HG02870 (cell line): ENCODE data around the gene TSPAN9.
A peak's percentile ranks its signal among the peaks of the same experiment; 100 is the strongest.
"Not testable (repeated sequence)": the region's sequence is repeated elsewhere in the genome, so short reads cannot be mapped to it uniquely, and the experiment has no call there.

Source experiments
- ATAC-seq: cut with Tn5 transposase; IDR thresholded peaks from one replicate; pipeline ENCODE4 v1.9.1; 2021; ENCODE audit warnings: mild to moderate bottlenecking, moderate library complexity; ENCODE audit not compliant: unreplicated experiment

Gene TSPAN9

DNA sequence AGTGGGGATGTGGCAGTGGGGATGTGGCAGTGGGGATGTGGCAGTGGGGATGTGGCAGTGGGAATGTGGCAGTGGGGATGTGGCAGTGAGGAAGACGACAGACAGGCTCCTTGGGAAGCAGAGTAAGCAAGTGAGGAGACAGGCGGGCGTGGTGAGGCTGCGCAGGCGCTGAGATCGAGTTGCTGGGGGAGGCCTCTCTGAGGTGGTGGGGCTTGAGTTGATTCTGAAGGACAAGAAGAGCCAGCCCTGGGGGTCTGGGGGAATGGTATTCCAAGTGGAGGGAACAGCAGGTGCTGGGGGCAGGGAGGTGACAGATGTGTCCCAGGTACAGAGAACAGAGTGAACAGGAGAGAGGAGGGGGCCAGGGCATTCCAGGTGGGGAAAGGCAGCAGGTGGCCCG lies 33.8 kb upstream of the TSPAN9 start:
- ATAC-seq, result no peak

DNA sequence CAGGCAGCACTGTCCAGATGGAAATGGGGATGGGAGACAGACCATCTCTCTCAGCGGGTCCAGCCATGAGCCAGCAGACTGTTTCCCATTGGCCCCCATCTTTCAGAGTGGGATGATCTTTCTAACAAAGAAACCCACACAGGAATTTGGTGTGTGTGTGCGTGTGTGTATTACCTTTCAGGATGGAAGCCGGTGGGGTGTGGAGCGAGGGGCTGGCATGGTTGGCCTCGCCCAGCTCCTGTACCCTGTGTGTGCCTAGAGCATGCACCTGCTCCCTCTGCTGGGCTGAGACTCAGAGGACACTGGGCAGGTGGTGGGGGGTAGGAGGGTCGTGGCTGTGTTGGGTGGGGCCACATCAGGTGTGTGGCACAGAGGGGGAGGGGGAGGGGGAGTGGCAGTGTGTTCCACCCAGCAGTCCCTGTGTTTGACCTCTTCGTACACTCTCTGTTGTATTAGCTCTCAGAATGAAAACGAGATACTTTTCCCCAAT lies 33.0 kb upstream of the TSPAN9 start:
- ATAC-seq, result no peak

- ATAC-seq, result no peak
These were observed 31.7 kb upstream of the TSPAN9 start for GRCh38 chr12:3045494-3045893.

DNA sequence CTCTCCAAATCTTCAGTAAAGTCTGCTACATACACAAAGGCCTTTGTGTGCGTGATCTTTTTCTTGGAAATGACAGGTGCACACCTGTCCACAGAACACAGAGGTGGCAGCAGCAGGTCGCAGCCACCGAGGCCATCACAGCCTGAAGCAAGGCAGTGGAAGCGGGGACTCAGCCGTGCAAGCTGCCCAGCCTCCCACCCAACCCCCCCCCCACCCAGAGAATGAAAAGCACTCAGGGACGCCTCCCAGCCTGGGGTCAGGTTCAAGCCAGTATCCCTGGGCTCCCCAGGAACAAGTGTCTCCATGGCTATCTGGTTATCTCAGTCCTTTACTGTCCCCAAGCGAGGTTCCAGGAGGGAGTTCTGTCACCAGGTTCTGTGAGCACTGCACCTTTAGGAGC lies 31.2 kb upstream of the TSPAN9 start:
- ATAC-seq, result no peak

DNA sequence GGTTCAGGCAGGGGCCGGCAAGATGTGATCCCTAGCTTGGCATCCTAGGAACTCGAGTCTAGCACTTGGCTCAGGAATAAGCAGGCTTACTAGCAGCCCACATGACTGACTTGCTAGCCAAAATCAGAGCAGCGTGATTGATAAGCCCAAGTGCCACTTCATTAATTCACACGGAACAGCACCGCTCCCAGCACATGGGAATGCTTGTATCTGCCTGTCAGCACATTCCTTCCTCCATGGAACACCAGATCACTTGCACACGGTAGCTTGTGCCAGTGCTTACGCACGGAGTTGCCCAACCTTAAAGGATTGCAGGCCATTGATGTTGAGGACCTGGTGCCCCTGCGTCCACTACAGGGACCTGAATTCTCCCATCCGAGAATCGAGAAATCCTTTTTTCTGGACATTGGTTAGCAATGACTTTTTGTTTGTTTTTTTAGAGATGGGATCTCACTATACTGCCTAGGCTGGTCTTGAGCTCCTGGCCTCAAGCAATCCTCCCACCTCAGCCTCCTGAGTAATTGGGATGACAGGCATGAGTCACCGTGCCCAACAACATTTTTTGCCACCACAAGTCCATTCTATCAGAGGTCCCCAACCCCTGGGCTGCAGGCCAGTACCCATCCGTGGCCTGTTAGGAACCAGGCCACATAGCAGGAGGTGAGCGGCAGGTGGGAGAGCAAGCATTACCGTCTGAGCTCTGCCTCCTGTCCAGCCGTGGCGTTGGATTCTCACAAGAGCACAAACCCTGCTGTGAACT lies 30.6 kb upstream of the TSPAN9 start:
- no peak for ATAC-seq

GRCh38 chr12:3047961-3048360 lies 29.2 kb upstream of the TSPAN9 start:
- no peak for ATAC-seq

DNA sequence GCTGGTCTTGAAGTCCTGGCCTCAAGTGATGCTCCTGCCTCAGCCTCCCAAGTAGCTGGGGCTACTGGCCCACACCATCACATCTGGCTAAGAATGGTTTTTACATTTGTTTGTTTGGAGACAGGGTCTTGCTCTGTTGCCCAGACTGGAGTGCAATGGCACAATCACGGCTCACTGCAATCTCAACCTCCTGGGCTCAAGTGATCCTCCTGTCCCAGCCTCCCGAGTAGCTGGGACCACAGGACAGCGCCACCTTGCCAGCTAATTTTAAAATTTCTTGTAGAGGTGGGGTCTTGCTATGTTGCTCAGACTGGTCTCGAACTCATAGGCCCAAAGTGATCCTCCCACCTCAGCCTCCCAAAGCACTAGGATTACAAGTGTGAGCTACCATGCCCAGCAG lies 28.6 kb upstream of the TSPAN9 start:
- ATAC-seq, result no peak

- no peak for ATAC-seq
These were observed 28.0 kb upstream of the TSPAN9 start for GRCh38 chr12:3049176-3049575.

DNA sequence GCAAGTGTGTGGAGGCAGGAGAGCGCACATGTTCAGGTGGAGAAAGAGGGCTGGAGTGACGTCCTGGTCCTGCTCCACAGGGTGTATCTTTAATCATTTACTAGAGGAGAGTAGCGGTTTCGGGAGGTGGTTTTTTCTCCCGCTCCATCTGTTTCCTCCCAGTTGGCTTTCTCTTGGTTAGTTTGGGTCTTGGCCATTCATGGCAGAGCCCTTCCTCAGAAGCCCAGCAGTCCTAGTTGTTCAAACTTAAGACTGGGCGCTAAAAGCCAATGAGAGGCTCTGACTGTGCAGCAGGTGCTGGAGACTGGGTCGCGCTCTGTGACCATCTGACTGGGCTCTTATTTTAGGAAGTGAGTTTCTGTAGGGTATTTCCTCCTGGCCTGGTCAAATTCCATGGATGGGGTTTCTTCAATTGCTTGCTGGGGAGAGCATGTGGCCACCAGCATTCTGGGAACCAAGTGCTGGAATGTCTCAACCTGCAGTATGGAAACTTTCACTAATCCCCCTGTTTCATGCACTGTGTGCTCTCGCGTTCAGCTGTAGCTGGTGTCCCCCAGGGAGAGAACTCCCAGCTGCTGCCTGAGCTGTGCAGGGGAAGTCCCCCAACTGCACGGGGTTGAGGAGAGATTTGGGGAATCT lies 27.4 kb upstream of the TSPAN9 start:
- ATAC-seq, result no peak

DNA sequence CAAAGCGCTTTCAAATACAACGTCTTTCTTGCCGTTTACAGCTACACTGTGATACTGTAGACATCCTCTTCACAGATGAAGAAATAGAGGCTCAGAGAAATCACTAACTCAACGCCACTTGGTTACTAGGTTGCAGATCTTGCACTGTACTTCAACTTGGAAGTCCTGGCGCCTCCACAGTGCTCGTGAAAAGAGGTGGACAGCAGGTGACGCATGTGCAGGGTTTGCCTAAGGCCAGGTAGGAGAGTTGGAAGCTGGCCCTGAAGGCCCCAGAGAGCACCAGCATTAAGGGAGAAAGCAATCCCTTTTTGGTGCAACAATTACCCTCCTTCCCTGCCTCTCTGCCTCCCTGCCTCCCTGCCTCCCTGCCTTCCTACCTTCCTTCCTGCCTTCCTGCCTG lies 22.8 kb upstream of the TSPAN9 start:
- no peak for ATAC-seq

DNA sequence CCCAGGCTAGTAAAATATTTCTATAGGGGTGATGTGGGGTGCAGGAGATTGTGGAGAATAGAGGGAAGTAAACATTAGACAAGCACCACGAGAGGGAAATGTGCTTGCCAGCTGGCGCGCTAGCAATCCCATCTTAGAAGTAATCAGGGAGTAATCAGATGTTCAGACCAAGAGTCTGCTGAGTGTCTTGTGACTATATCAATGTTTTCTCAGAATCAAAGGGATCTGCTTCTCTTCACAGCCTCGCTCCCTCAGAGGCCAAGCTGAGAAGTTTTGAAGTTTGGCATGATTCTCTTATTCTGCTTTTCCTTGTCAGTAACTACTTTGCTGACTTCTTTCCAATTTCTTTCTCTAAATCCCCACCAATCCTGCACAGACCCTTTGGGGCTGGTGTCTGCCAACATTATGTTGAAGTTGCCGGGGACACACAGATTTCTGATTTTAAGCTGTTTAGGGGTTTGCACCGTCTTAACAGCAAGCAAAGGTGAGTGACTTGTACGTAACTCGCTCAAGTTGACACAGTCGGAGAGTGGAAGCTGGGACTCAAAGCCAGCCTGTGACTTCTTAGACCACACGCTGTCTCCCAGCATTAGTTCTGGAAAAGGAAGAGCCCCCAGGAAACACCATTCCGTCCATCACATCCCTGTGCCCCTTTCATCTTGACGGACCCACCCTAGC lies 22.0 kb upstream of the TSPAN9 start:
- ATAC-seq, result no peak

GRCh38 chr12:3055704-3056467 lies 21.3 kb upstream of the TSPAN9 start:
- ATAC-seq, result no peak

GRCh38 chr12:3061059-3061458 lies 16.1 kb upstream of the TSPAN9 start:
- ATAC-seq, result no peak

- no peak for ATAC-seq
These were observed 15.5 kb upstream of the TSPAN9 start for GRCh38 chr12:3061501-3062215.

DNA sequence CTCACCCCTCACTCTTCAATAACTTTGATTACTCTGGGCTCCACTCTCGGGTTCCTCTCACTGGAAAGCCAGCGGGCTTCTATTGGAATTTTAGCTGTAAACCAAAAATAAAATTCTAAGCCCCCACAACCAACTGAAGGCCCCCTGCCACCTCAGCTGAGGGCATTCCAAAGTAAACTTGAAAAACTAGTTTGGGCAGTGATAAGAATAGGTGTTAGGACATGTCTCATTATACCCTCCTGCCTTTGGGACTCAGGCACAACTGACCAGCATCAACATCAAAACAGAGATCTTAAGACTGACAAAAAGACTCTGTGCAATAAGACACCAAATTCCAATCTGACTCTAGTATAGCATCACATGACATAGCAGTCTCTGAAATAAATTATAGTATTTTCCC lies 11.9 kb upstream of the TSPAN9 start:
- no peak for ATAC-seq

DNA sequence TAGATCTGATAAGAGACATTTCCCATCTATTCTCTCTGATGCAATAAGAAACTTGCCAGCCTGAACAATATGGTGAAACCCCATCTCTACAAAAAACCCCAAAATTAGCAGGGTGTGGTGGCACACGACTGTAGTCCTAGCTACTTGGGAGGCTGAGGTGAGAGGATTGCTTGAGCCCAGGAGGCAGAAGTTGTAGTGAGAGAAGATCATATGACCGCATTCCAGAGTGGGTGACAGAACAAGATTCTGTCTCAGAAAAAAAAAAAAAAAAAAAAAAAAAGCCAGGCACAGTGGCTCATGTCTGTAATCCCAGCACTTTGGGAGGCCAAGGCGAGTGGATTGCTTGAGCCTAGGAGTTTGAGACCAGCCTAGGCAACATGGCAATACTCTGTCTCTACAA lies 11.3 kb upstream of the TSPAN9 start:
- ATAC-seq, result not testable (repeated sequence)

DNA sequence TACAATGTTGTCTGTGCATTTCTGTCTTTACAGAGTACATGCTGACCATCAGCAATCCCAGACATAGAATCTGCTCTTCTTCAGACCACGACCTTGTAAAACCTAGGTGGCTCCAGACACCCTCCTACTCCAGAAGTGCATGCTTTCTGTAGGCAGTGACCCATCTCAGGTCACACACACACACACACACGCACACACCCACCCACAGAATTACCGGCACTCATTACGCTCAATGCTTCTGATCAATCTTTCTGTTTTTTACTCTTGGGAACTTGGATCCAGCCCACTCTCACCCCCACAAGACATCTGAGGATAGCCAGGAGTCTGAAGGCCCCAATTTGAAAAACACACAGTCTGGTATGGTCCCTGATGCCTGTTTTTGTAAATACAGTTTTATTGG lies 7.5 kb upstream of the TSPAN9 start:
- ATAC-seq, result no peak

GRCh38 chr12:3071107-3071506 lies 6.1 kb upstream of the TSPAN9 start:
- ATAC-seq, result no peak

DNA sequence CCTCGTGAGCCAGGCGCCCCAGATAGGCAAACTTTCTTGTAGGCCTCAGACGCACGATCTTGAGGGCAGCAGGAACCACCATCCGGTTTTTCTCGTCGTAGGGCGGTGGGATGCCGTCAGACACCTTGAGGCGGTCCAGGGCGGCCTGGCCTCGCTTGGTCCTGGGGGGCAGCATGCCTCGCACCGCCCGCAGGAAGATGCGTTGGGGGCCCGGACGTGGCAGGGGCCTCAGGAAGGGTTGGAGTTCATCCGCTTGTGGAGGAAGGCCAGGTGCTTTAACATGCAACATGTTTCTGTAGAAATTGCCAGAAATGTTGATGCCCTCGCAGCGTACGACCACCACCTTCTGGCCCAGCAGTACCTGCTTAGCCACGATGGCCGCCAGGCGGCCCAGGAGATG lies 5.5 kb upstream of the TSPAN9 start:
- ATAC-seq, result no peak

DNA sequence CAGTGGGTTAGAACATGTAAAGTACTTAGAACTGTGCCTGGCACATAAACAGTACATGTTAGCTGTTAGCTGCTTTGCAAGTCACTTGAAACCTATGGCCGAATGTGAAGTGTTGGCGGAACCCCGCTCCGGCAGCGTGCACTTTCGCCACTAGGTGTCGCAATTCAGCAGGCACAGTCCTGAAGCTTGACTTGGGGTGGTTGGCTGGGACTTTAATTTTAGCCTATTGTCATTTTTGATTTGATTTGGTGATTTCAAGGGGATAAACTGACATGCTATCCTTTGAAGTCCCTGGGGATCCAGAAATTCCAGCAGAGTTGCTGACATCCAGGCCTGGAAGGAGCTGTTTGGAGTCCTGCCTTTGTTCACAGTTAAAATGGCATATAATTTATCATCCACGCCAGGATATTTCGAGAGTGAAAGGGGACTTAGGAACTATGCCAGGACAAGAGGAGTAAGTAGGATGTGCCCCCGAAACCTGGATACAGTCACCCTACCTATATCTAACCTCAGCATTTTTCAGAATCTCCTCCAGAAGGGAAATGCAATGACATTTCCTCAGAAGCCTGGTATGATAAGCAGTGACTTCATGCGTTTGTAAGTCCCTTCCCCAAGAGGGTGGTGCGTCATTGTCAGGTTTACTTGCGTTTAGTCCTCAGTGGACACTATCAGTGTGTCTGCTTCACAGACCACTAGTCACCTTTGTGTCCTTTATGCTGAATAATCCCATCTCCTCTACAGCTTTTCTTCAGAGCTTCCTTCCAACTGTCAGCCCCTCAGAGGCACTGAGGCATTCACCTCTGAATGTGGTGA lies 3.5 kb upstream of the TSPAN9 start:
- peak; percentile 50 for ATAC-seq
